ENCODE results near the gene IPO11. TPM values are rescaled to one million over a fixed set of nuclear protein-coding genes. Genes with fewer than 3 reads are reported as not detected.

The IPO11 gene
- total and polyA plus RNA-seq, 2 of the 4 experiments (the other 2 are of a cell fraction): 12.6 to 40.0 TPM

GRCh38 chr5:62486672-62487071 is 74.1 kb downstream of the IPO11 start:
- Histone ChIP-seq H3K56ac (ENCODE audit: extremely low read depth, insufficient read depth, low read length) (no peak overlapping the region), H3K4me1 (ENCODE audit: control insufficient read depth, insufficient read depth, low read length) (no peaks in the 10 kb centered on the region), H4K5ac (ENCODE audit: low read depth, low read length) (no peak overlapping the region), H3K4me2 (ENCODE audit: low read depth, low read length) (no peak overlapping the region), H3K23ac (ENCODE audit: low read depth, low read length) (no peak overlapping the region), H3K18ac (ENCODE audit: low read depth, low read length) (no peak overlapping the region), H3K4ac (ENCODE audit: low read depth, low read length) (no peak overlapping the region), H3K9me3 (ENCODE audit: control insufficient read depth, insufficient read depth, low read length) (no peaks in the 10 kb centered on the region), H4K20me1 (ENCODE audit: insufficient read depth, low read length) (no peaks in the 10 kb centered on the region), H2AK5ac (ENCODE audit: low read depth, low read length) (no peak overlapping the region), H2AK9ac (replicated peaks; ENCODE audit: low read depth, low read length, poor library complexity) (no peak overlapping the region), H3K9me1 (ENCODE audit: insufficient read depth, low read length) (no peaks in the 10 kb centered on the region), H3K27me3 (ENCODE audit: control insufficient read depth, insufficient read depth, low read length) (no peaks in the 10 kb centered on the region), H2BK15ac (ENCODE audit: low read depth, low read length) (no peak overlapping the region), H3K14ac (replicated peaks; ENCODE audit: low read depth, low read length) (no peak overlapping the region), H3K36me3 (ENCODE audit: control insufficient read depth, insufficient read depth, low read length) (peaks cover 3% of the 10 kb centered on the region; the same call in 1 of the 2 replicates), H3K4me3 (ENCODE audit: insufficient read depth, low read depth, low read length) (no peak overlapping the region), H3K9ac (ENCODE audit: low read depth, low read length) (no peak overlapping the region), H4K91ac (ENCODE audit: insufficient read depth, low read depth, low read length) (no peak overlapping the region), H2BK120ac (ENCODE audit: low read depth, low read length) (no peak overlapping the region), H2BK20ac (ENCODE audit: low read depth, low read length) (no peak overlapping the region), H4K8ac (ENCODE audit: low read depth in 2 of 2, low read length in 2 of 2) (no peak overlapping the region), H3K27ac (ENCODE audit: insufficient read depth, low read length) (no peak overlapping the region), H2AFZ (replicated peaks; ENCODE audit: low read length, poor library complexity) (no peak overlapping the region), H2BK5ac (ENCODE audit: low read depth, low read length, poor library complexity, severe bottlenecking) (no peak overlapping the region), H3K79me1 (ENCODE audit: low read depth in 1 of 2, low read length in 2 of 2) (no peaks in the 10 kb centered on the region)
- in situ Hi-C loops (cut with MboI; ENCODE audit: low sequenced_read_pairs) (no loop called here), dilution Hi-C loops (cut with HindIII; ENCODE audit: low sequenced_read_pairs, unreplicated experiment) (no loop called here), intact Hi-C loops (cut with micrococcal nuclease) (no loop called here)
- no peak for DNase-seq
- no TSS peak for BruUV-seq (replicated peaks)
- no peak for ATAC-seq (ENCODE audit: low read depth)
- CTCF ChIA-PET: interaction anchor here (0.5 to 0.6 kb wide), 2 partner anchors 15 to 54 kb away, joined by 3 to 5 read pairs; no protein-coding TSS in a partner anchor
- whole genome bisulfite sequencing, 2 experiments (ENCODE audit: extremely low coverage in 2 of 2, insufficient read length in 1 of 2): no CpG with 5 or more reads among the region's 1 CpG
- TF ChIP-seq RCOR1 (IDR thresholded peaks at IDR 0.05; ENCODE audit: insufficient replicate concordance, low read length) (no peak), FOS (IDR thresholded peaks at IDR 0.05; ENCODE audit: low read depth, low read length) (no peak)
- POLR2A ChIA-PET (ENCODE audit: unreplicated experiment): no interaction called here

All from IMR-90 (cell line).